Spinal cord (tissue), 10 donors: ENCODE results near the gene NFU1. TPM values are rescaled to one million over a fixed set of nuclear protein-coding genes. Genes with fewer than 3 reads are reported as not detected.
"Not testable (repeated sequence)": the region's sequence is repeated elsewhere in the genome, so short reads cannot be mapped to it uniquely, and the experiment has no call there.

Experiments
- DNase-seq, 6 donors: peaks; one replicate each; pipeline versions ENCODE4 v3.0.0 to v3.0.0-alpha.2; 2013 to 2015; ENCODE audit warnings: low spot score in 6 of 6, low read depth in 4 of 6
- H3K27ac ChIP-seq: one replicate; pipeline ENCODE4 v1.5.1; 2013; ENCODE audit warnings: low read depth, low read length, control low read depth
- H3K27me3 ChIP-seq: one replicate; pipeline ENCODE4 v1.6.1; 2013; ENCODE audit warnings: low read length; ENCODE audit not compliant: control insufficient read depth, insufficient read depth
- H3K36me3 ChIP-seq: one replicate; pipeline ENCODE4 v1.6.1; 2013; ENCODE audit warnings: low read length; ENCODE audit not compliant: control insufficient read depth, insufficient read depth
- H3K4me1 ChIP-seq: one replicate; pipeline ENCODE4 v1.6.1; 2013; ENCODE audit warnings: low read length; ENCODE audit not compliant: control insufficient read depth, insufficient read depth
- H3K4me3 ChIP-seq: one replicate; pipeline ENCODE4 v1.5.1; 2013; ENCODE audit warnings: low read depth, low read length, control low read depth
- H3K9me3 ChIP-seq: one replicate; pipeline ENCODE4 v1.6.1; 2013; ENCODE audit warnings: low read length; ENCODE audit not compliant: control insufficient read depth, insufficient read depth
- WGBS: methylation state at CpG from one replicate; pipeline ENCODE4 v1.1.5; 2013; ENCODE audit warnings: missing lambda C conversion rate; ENCODE audit not compliant: insufficient coverage; 5-methylcytosine and 5-hydroxymethylcytosine counted together
- polyA plus RNA-seq, 2 donors: library from polyadenylated mRNA; unstranded; fragments of 120-200 nt; gene quantifications; one replicate each; pipeline ENCODE4 v1.2.1, GENCODE V29; 2013; ENCODE audit not compliant: insufficient read length in 2 of 2
- total RNA-seq, 2 donors: library from RNA; depleted of rRNA in 1 of 2; stranded (reverse); fragments of 120-200 nt in 1 of 2; fragments of >200 nt in 1 of 2; gene quantifications; one replicate each; pipeline versions ENCODE4 v1.2.3 to v1.2.4, GENCODE V29; 2013 to 2014
- donor health status: healthy.

NFU1 gene
- total and polyA plus RNA-seq, 4 donors = 41.6 to 74.4 (median 71.6) TPM

DNA sequence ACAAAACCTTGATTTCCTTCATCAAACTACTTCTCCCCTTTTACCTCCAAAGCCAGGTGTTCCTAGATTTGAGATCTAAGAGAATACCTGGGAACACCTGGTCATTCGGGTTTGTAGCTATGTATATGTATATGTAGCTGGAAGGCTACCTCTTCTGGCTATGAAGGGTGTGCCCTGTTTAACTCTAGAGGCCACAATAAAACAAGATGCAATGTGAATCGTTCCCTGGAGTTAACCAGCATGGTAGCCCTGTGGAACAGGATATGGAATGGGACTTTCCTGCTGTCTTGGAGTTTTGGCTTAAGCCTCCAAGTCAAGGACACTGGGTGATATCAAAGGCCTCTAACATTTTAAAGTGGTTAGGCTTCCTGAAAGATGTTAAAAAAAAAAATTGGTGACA lies 17.7 kb upstream of the NFU1 start:
- Histone ChIP-seq H3K36me3 (no peaks in the 10 kb centered on the region), H3K9me3 (no peaks in the 10 kb centered on the region), H3K27ac (no peak overlapping the region), H3K27me3 (no peaks in the 10 kb centered on the region), H3K4me3 (no peak overlapping the region), H3K4me1 (no peaks in the 10 kb centered on the region)
- 95% methylated on average over 2 of the region's 2 CpGs for WGBS
- DNase-seq = no peak

DNA sequence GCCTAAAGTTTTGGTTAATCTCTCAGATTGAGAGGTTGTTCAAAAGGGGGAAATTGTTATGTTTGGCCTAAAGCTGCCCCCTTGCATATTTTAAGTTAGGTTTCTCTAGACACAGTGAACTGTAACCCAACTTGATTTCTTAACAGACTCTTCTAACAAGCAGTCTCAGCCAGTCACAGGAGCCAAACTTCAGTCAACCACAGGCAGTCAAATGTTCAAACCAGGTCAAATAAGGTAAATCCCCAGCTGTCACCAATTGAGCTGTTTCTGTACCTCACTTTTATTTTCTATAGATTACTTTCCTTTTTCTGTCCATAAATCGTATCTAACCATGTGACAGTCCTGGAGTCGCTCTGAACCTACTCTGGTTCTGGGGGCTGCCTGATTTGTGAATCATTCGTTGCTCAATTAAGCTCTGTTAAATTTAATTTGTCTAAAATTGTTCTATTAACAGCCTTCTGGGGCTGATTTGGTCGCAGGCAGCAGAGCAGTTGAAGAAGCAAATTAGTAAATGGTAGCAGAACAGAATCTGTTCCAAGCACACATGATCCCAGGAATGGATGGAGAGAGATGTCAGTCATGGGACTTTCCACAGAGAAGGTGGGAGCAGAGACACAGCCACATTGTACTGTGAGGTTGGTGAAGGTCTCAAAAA lies 16.4 kb upstream of the NFU1 start:
- Histone ChIP-seq H3K4me1 (no peaks in the 10 kb centered on the region), H3K27ac (no peak overlapping the region), H3K4me3 (no peak overlapping the region), H3K9me3 (no peaks in the 10 kb centered on the region), H3K27me3 (no peaks in the 10 kb centered on the region), H3K36me3 (no peaks in the 10 kb centered on the region)
- WGBS = 67% methylated on average over 1 of the region's 4 CpGs
- peak in 1 of 6 donors; percentile 68 for DNase-seq

DNA sequence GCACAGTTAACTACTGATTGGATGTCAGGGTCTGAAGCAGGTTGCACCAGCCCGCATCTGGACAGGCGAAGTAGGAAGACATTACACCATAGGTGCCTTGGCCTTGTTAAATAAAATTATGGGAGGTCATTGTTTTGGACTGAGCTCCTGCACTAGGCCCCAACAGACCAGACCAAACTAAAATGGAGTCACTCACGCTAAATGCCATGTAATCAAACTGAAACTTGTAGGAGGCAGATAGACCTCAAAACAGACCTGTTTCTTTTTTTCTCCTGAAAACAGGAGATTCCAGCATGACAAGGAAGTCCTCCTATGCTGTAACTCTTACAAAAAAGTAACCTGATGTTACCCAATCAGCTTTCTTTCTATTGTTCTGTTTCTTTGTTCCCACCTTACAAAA lies 15.5 kb upstream of the NFU1 start:
- no peaks in the 10 kb centered on the region for H3K27me3 ChIP-seq
- H3K9me3 ChIP-seq = no peaks in the 10 kb centered on the region
- H3K4me3 ChIP-seq = no peak overlapping the region
- no peak for DNase-seq
- WGBS = 80% methylated on average over 1 of the region's 3 CpGs
- no peaks in the 10 kb centered on the region for H3K36me3 ChIP-seq
- H3K27ac ChIP-seq = no peak overlapping the region
- H3K4me1 ChIP-seq = no peaks in the 10 kb centered on the region

DNA sequence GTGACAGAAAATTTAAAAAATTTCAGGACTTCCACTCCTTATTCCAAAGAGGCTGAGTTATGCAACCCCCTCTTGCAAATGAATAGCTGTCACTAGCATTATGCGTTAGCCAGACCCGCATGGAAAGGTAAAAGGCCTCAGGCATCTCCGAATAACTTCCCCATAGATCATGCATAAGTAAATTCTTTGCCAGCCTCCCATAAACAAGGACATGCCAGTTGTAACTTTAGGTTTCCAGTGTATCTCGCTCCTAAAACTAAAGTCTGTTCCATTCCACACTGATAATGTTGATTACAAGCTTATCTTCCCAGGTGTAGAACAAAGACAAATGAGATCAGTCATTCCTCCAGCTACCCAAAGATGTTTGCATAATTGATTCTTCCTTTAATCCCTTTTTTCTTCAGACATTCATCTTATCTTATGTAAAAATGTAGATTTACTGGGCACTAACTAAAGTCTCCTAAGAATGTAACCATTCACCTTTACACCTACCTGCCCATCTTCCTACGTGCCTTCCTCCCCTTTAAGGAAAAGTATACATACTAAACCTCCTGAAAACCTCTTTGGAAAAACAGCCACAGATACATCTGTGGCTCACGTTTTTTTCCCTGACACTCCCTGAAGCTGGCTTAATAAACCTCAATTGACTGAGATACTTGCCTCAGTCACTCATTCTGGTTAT lies 13.6 kb upstream of the NFU1 start:
- Histone ChIP-seq H3K27me3 (no peaks in the 10 kb centered on the region), H3K36me3 (no peaks in the 10 kb centered on the region), H3K4me1 (no peaks in the 10 kb centered on the region), H3K4me3 (no peak overlapping the region), H3K27ac (no peak overlapping the region), H3K9me3 (no peaks in the 10 kb centered on the region)
- WGBS = 58% methylated on average over 6 of the region's 6 CpGs
- DNase-seq = no peak

DNA sequence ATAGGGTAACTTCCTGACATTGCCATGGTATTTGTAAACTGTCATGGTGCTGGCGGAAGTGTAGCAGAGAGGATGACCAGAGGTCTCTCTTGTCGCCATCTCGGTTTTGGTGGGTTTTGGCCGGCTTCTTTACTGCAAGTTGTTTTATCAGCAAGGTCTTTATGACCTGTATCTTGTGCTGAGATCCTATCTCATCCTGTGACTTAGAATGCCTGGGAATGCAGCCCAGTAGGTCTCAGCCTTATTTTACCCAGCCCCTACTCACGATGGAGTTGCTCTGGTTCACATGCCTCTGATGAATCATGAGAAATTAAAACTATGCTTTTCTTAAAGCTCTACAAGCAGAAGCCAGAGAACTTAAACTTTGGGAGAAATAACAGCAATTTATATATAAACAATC lies 12.7 kb upstream of the NFU1 start:
- no peak for DNase-seq
- no peaks in the 10 kb centered on the region for H3K27me3 ChIP-seq
- H3K4me3 ChIP-seq = no peak overlapping the region

DNA sequence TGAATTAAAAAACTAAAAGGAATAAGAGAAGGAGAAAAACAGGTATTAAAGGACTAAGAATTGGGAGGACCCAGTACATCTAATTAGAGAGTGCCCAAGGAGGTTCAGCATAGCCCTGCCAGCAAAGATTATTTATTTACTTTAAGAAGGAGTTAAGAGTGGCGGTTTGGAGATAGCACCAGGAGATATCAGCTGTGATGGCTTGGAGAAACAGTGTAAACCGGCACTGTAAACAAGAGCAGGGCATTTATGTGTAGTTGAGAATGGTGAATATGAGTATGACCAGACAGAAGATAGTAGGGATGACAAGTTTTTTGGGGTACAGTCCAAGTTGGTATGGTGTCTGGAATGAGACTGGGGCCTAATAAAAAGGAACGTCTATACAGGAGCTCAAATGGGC lies 6.4 kb upstream of the NFU1 start:
- not testable (repeated sequence) for H3K27ac ChIP-seq, H3K27me3 ChIP-seq, H3K4me1 ChIP-seq, H3K4me3 ChIP-seq, H3K9me3 ChIP-seq, DNase-seq, H3K36me3 ChIP-seq
- WGBS = 97% methylated on average over 3 of the region's 3 CpGs

More for the DNA sequence above, 12.7 kb upstream of the NFU1 start:
- H3K9me3 ChIP-seq = no peaks in the 10 kb centered on the region
- H3K4me1 ChIP-seq = no peaks in the 10 kb centered on the region
- WGBS = 98% methylated on average over 4 of the region's 5 CpGs
- no peaks in the 10 kb centered on the region for H3K36me3 ChIP-seq
- H3K27ac ChIP-seq = no peak overlapping the region

DNA sequence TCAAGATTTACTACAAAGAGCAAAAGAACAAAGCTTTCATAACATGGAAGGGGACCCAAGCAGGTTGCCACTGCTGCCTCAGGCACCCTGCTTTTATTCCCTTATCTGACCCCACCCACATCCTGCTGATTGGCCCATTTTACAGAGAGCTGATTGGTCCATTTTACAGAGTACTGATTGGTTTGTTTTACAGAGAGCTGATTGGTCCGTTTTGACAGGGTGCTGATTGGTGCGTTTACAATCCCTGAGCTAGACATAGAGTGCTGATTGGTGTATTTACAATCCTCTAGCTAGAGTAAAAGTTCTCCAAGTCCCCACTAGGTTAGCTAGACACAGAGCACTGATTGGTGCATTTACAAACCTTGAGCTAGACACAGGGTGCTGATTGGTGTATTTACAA lies 2.3 kb upstream of the NFU1 start:
- no CpG with 5 or more reads among the region's 2 CpGs for WGBS
- peaks cover 14% of the 10 kb centered on the region for H3K4me1 ChIP-seq
- not testable (repeated sequence) for H3K27ac ChIP-seq, H3K4me3 ChIP-seq, DNase-seq, H3K27me3 ChIP-seq, H3K9me3 ChIP-seq, H3K36me3 ChIP-seq

DNA sequence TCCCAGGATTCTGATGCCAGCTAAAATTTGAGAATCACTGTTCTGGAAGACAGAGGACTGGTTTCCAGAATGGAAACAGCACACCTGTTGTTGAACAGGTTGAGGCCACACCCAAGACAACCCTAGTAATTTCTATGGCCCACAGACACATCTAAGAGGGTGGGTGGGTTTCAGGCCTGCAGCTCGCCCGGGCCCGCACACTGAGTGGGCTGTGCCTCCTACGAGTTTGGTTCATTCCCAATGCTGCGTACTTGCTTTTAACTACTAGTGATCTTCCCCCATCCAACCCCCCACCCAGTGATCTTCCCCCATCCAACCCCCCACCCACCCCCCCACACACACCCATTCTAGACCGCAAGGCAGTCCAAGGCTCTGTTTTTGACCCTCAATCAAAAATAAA lies 1.3 kb upstream of the NFU1 start:
- Histone ChIP-seq H3K27ac (no peak overlapping the region), H3K4me3 (no peak overlapping the region), H3K9me3 (no peaks in the 10 kb centered on the region), H3K4me1 (peaks cover 14% of the 10 kb centered on the region), H3K36me3 (no peaks in the 10 kb centered on the region), H3K27me3 (no peaks in the 10 kb centered on the region)
- DNase-seq = no peak
- 100% methylated on average over 1 of the region's 6 CpGs for WGBS

DNA sequence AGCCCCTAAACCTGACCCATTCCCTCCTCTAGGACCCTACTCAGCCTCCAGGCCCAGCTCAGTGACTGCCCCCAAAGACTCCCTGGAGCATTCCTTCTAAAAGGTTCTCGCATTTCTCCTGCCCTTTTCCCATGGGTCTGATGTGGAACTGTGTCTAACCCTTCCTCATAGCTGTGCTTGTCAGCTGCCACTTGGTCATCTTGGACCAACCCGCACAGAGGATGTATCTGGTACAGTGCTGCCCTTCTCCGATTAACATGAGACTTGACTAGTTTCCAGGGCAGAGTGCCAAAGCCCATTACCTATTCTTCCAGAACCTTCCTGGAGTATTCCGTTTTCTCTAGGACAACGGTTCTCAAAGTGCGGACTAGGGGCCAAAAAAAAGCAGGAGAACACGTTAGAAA lies 518 bp upstream of the NFU1 start:
- 47% methylated on average over 6 of the region's 7 CpGs for WGBS
- Histone ChIP-seq H3K36me3 (no peaks in the 10 kb centered on the region), H3K27ac (peak overlapping the region; percentile 98), H3K4me3 (peak overlapping the region; percentile 90), H3K9me3 (no peaks in the 10 kb centered on the region), H3K4me1 (peaks cover 14% of the 10 kb centered on the region), H3K27me3 (no peaks in the 10 kb centered on the region)
- no peak for DNase-seq

DNA sequence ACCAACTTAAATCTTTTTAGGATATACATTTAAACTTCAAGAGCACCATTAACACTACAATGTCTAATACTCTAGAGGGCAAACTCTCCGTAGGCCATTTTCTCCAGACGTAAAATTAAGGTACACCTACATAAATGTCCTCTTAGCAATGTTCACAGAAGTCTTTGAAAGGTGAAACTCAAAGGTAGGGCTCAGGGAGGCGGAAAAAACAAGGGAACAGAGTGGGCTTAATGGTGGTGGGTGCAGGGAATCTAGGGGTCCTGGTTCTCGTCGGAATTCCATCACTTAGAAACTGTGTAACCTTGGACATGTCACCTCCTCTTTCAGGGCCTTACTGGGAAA lies 668 bp downstream of the NFU1 start:
- WGBS = 11% methylated on average over 3 of the region's 5 CpGs
- H3K4me1 ChIP-seq = peaks cover 14% of the 10 kb centered on the region
- H3K36me3 ChIP-seq = no peaks in the 10 kb centered on the region
- no peaks in the 10 kb centered on the region for H3K27me3 ChIP-seq
- peak overlapping the region; percentile 90 for H3K4me3 ChIP-seq
- H3K9me3 ChIP-seq = no peaks in the 10 kb centered on the region
- peak overlapping the region; percentile 98 for H3K27ac ChIP-seq
- DNase-seq = no peak
